CD14-positive monocyte (primary cell): Measurements from ENCODE around the gene SLC7A10. TPM values are rescaled to one million over a fixed set of nuclear protein-coding genes. Genes with fewer than 3 reads are reported as not detected.

Experiments used
- DNase-seq, 3 donors: peaks; one replicate each; pipeline ENCODE4 v3.0.0-alpha.2; 2011 to 2022
- H2AFZ ChIP-seq: 2 replicates; pipeline ENCODE4 v1.6.0; 2012; ENCODE audit warnings: mild to moderate bottlenecking, low read depth, low read length, inconsistent platforms; ENCODE audit not compliant: insufficient read depth, poor library complexity, severe bottlenecking
- H3K27ac ChIP-seq, 2 donors: 1 replicate in 1 of 2; 2 replicates in 1 of 2; pipeline ENCODE4 v1.5.1; 2012 to 2013; ENCODE audit warnings: low read length in 2 of 2, control low read depth in 1 of 2, inconsistent platforms in 1 of 2, low read depth in 1 of 2, mild to moderate bottlenecking in 1 of 2
- H3K27me3 ChIP-seq, 2 donors: one replicate each; pipeline versions ENCODE4 v1.6.0 to v1.6.1; 2011 to 2013; ENCODE audit warnings: low read length in 2 of 2; ENCODE audit not compliant: control insufficient read depth in 2 of 2, insufficient read depth in 2 of 2
- H3K36me3 ChIP-seq, 2 donors: replicated peaks in 1 of 2; 1 replicate in 1 of 2; 2 replicates in 1 of 2; pipeline versions ENCODE4 v1.5.1 to v1.6.1; 2012 to 2013; ENCODE audit warnings: low read length in 2 of 2, control low read depth in 1 of 2, inconsistent platforms in 1 of 2, mild to moderate bottlenecking in 1 of 2; ENCODE audit not compliant: insufficient read depth in 2 of 2, control insufficient read depth in 1 of 2
- H3K4me1 ChIP-seq, 2 donors: 1 replicate in 1 of 2; 2 replicates in 1 of 2; pipeline versions ENCODE4 v1.5.1 to v1.6.1; 2012 to 2013; ENCODE audit warnings: low read length in 2 of 2, control low read depth in 1 of 2, inconsistent platforms in 1 of 2, mild to moderate bottlenecking in 1 of 2, moderate library complexity in 1 of 2; ENCODE audit not compliant: insufficient read depth in 2 of 2, control insufficient read depth in 1 of 2
- H3K4me2 ChIP-seq: replicated peaks from 2 replicates; pipeline ENCODE3; 2012; ENCODE audit warnings: low read length, moderate library complexity, mild to moderate bottlenecking; ENCODE audit not compliant: poor library complexity, severe bottlenecking; ENCODE audit errors: extremely low read depth
- H3K4me3 ChIP-seq, 3 experiments: fragments of 200-600 bp in 1 of 3; sonication (generic) in 1 of 3; replicated peaks in 1 of 3; 1 replicate in 2 of 3; 2 replicates in 1 of 3; pipeline ENCODE4 v1.5.1; 2011 to 2013; ENCODE audit warnings: low read length in 3 of 3, mild to moderate bottlenecking in 3 of 3, control low read depth in 2 of 3, low read depth in 2 of 3, inconsistent platforms in 1 of 3, moderate library complexity in 1 of 3
- H3K79me2 ChIP-seq: 2 replicates; pipeline ENCODE4 v1.6.0; 2012; ENCODE audit warnings: mild to moderate bottlenecking, control low read depth, inconsistent platforms, low read length, moderate library complexity; ENCODE audit not compliant: insufficient read depth
- H3K9ac ChIP-seq: 2 replicates; pipeline ENCODE4 v1.6.0; 2017; ENCODE audit warnings: low read length, mild to moderate bottlenecking; ENCODE audit not compliant: insufficient read depth, poor library complexity, severe bottlenecking
- H3K9me3 ChIP-seq, 2 donors: replicated peaks in 1 of 2; 1 replicate in 1 of 2; 2 replicates in 1 of 2; pipeline versions ENCODE4 v1.5.1 to v1.6.1; 2012 to 2013; ENCODE audit warnings: low read length in 2 of 2, control low read depth in 1 of 2; ENCODE audit not compliant: control insufficient read depth in 1 of 2, insufficient read depth in 1 of 2
- H4K20me1 ChIP-seq: 2 replicates; pipeline ENCODE4 v1.6.0; 2012; ENCODE audit warnings: mild to moderate bottlenecking, low read length, control low read depth, moderate library complexity; ENCODE audit not compliant: insufficient read depth
- H3K27ac Mint-ChIP-seq, 7 donors: one replicate each; pipeline ENCODE4 v1.8.0; 2020; ENCODE audit warnings: mild to moderate bottlenecking in 7 of 7, mixed read lengths in 7 of 7, moderate library complexity in 6 of 7, inconsistent platforms in 2 of 7
- H3K27me3 Mint-ChIP-seq, 3 donors: one replicate each; pipeline ENCODE4 v1.8.0; 2021 to 2022; ENCODE audit warnings: low read depth in 3 of 3, mild to moderate bottlenecking in 3 of 3, mixed read lengths in 3 of 3, moderate library complexity in 3 of 3, inconsistent platforms in 1 of 3
- H3K36me3 Mint-ChIP-seq, 2 donors: one replicate each; pipeline ENCODE4 v1.8.0; 2020; ENCODE audit warnings: mixed read lengths in 2 of 2, inconsistent platforms in 1 of 2, mild to moderate bottlenecking in 1 of 2
- H3K4me1 Mint-ChIP-seq: one replicate; pipeline ENCODE4 v1.8.0; 2020; ENCODE audit warnings: mild to moderate bottlenecking, mixed read lengths
- H3K4me3 Mint-ChIP-seq, 2 donors: one replicate each; pipeline ENCODE4 v1.8.0; 2020; ENCODE audit warnings: mild to moderate bottlenecking in 2 of 2, mixed read lengths in 2 of 2, moderate library complexity in 1 of 2
- H3K9me3 Mint-ChIP-seq, 7 donors: one replicate each; pipeline ENCODE4 v1.8.0; 2020 to 2022; ENCODE audit warnings: mixed read lengths in 7 of 7, mild to moderate bottlenecking in 6 of 7, moderate library complexity in 6 of 7, inconsistent platforms in 2 of 7
- CTCF ChIP-seq: fragments of 200-600 bp; IDR thresholded peaks from one replicate; pipeline ENCODE4 v1.8.0; 2022; ENCODE audit warnings: antibody characterized with exemption, mild to moderate bottlenecking
- WGBS: methylation state at CpG from one replicate; pipeline ENCODE4 v1.1.5; 2013; ENCODE audit warnings: missing lambda C conversion rate; ENCODE audit not compliant: insufficient coverage; 5-methylcytosine and 5-hydroxymethylcytosine counted together
- intact Hi-C, 2 donors: fragments of 100-400 bp; cut with micrococcal nuclease; formaldehyde crosslinking; loops; one replicate each; pipeline versions ENCODE4 v1.15.0 to v1.15.1; 2023
- polyA plus RNA-seq, 3 donors: library from polyadenylated mRNA; depleted of rRNA in 1 of 3; unstranded in 2 of 3; stranded (reverse) in 1 of 3; fragments of 300-500 nt in 2 of 3; fragments of >200 nt in 1 of 3; fragmentation: Illumina TruSeq in 2 of 3; gene quantifications; 1 replicate in 2 of 3; 2 replicates in 1 of 3; pipeline ENCODE4 v1.2.3, GENCODE V29; 2012 to 2021

SLC7A10 gene
- polyA plus RNA-seq, 3 donors = 0.52 TPM; not detected in 2

- no peak overlapping the region for H3K4me2 ChIP-seq
- intact Hi-C loops = no loop called here
- no peaks in the 10 kb centered on the region for H4K20me1 ChIP-seq
- no peak overlapping the region for H2AFZ ChIP-seq
- WGBS = 95% methylated on average over 3 of the region's 4 CpGs
- H3K9me3 Mint-ChIP-seq = no peaks in the 10 kb centered on the region
- no peak for DNase-seq
- no peaks in the 10 kb centered on the region for H3K27me3 ChIP-seq
- H3K4me3 Mint-ChIP-seq = no peak overlapping the region
- peaks cover 51 to 56% of the 10 kb centered on the region in 2 donors for H3K4me1 ChIP-seq
- no peaks in the 10 kb centered on the region for H3K27me3 Mint-ChIP-seq
- no peak overlapping the region for H3K27ac Mint-ChIP-seq
- no peak overlapping the region for H3K4me3 ChIP-seq
- no peaks in the 10 kb centered on the region for H3K79me2 ChIP-seq
- no peaks in the 10 kb centered on the region for H3K9me3 ChIP-seq
- H3K27ac ChIP-seq = no peak overlapping the region
- H3K36me3 Mint-ChIP-seq = no peaks in the 10 kb centered on the region
- peaks cover 36% of the 10 kb centered on the region for H3K4me1 Mint-ChIP-seq
- TF ChIP-seq CTCF = no peak
- no peaks in the 10 kb centered on the region for H3K36me3 ChIP-seq
- H3K9ac ChIP-seq = no peak overlapping the region
Measured at GRCh38 chr19:33252418-33252962, 26.8 kb upstream of the SLC7A10 start.

GRCh38 chr19:33251526-33252090 lies 26.0 kb upstream of the SLC7A10 start:
- Histone ChIP-seq H2AFZ (no peak overlapping the region), H3K4me3 (no peak overlapping the region), H4K20me1 (no peaks in the 10 kb centered on the region), H3K9ac (no peak overlapping the region), H3K27ac (no peak overlapping the region), H3K36me3 (no peaks in the 10 kb centered on the region), H3K9me3 (no peaks in the 10 kb centered on the region), H3K4me1 (peaks cover 51 to 64% of the 10 kb centered on the region in 2 donors), H3K4me2 (no peak overlapping the region), H3K27me3 (no peaks in the 10 kb centered on the region), H3K79me2 (no peaks in the 10 kb centered on the region)
- intact Hi-C loops = no loop called here
- peaks cover 41% of the 10 kb centered on the region for H3K4me1 Mint-ChIP-seq
- no peak for DNase-seq
- peaks cover 0 to 1% (median 0%) of the 10 kb centered on the region in 7 donors for H3K9me3 Mint-ChIP-seq
- 96% methylated on average over 13 of the region's 17 CpGs for WGBS
- no peaks in the 10 kb centered on the region for H3K27me3 Mint-ChIP-seq
- no peak overlapping the region for H3K4me3 Mint-ChIP-seq
- H3K36me3 Mint-ChIP-seq = no peaks in the 10 kb centered on the region
- no peak for TF ChIP-seq CTCF
- H3K27ac Mint-ChIP-seq = no peak overlapping the region
